GM12878 (cell line): ENCODE measurements around the gene TMEM114. TPM values are rescaled to one million over a fixed set of nuclear protein-coding genes. Genes with fewer than 3 reads are reported as not detected.

ENCODE experiments used
- E4F1 ChIP-seq: fragments of 450-650 bp; IDR thresholded peaks from 2 replicates; pipeline ENCODE4 v1.6.1; 2018; ENCODE audit warnings: borderline replicate concordance, mild to moderate bottlenecking; ENCODE audit not compliant: partially characterized antibody
- FOXK2 ChIP-seq: fragments of 450-650 bp; IDR thresholded peaks from 2 replicates; pipeline ENCODE4 v1.6.1; 2017; ENCODE audit warnings: mild to moderate bottlenecking, moderate library complexity
- KDM1A ChIP-seq: fragments of 200-600 bp; sonication (generic); IDR thresholded peaks from 2 replicates; pipeline ENCODE4 v1.6.1; 2016; ENCODE audit warnings: borderline replicate concordance
- MTA2 ChIP-seq: fragments of 450-650 bp; IDR thresholded peaks from 2 replicates; pipeline ENCODE4 v1.6.1; 2016; ENCODE audit warnings: low read depth, mild to moderate bottlenecking, moderate library complexity
- NFIC ChIP-seq: IDR thresholded peaks from 2 replicates; pipeline ENCODE4 v1.6.1; 2012; ENCODE audit warnings: low read depth, mild to moderate bottlenecking, inconsistent platforms, low read length, moderate library complexity
- NR2C1 ChIP-seq: fragments of 450-650 bp; IDR thresholded peaks from 2 replicates; pipeline ENCODE4 v1.6.1; 2017; ENCODE audit warnings: antibody characterized with exemption, mild to moderate bottlenecking, moderate library complexity
- RELA ChIP-seq: fragments of 450-650 bp; IDR thresholded peaks from 2 replicates; pipeline ENCODE4 v1.8.0; 2014; ENCODE audit warnings: borderline replicate concordance; ENCODE audit not compliant: partially characterized antibody
- SMARCA5 ChIP-seq: fragments of 450-650 bp; IDR thresholded peaks from 2 replicates; pipeline ENCODE4 v1.6.1; 2017; ENCODE audit warnings: mild to moderate bottlenecking
- TCF12 ChIP-seq: IDR thresholded peaks from 2 replicates; pipeline ENCODE4 v1.6.1; 2011; ENCODE audit warnings: low read depth, mild to moderate bottlenecking, low read length
- USF1 ChIP-seq: IDR thresholded peaks from 2 replicates; pipeline ENCODE4 v1.6.1; 2011; ENCODE audit warnings: borderline replicate concordance, low read depth, mild to moderate bottlenecking, moderate library complexity, mixed read lengths, low read length; ENCODE audit not compliant: insufficient read depth; ENCODE audit errors: extremely low read length
- ZBTB4 ChIP-seq: fragments of 450-650 bp; formaldehyde crosslinking; IDR thresholded peaks from 2 replicates; pipeline ENCODE4 v1.4.0; 2022; ENCODE audit warnings: mild to moderate bottlenecking, moderate library complexity
- ZBTB40 ChIP-seq: fragments of 450-650 bp; IDR thresholded peaks from 2 replicates; pipeline ENCODE4 v1.6.1; 2016; ENCODE audit warnings: mild to moderate bottlenecking, moderate library complexity, borderline replicate concordance
- ZNF207 ChIP-seq: fragments of 450-650 bp; IDR thresholded peaks from 2 replicates; pipeline ENCODE4 v1.6.1; 2014; ENCODE audit warnings: antibody characterized with exemption, mild to moderate bottlenecking, borderline replicate concordance
- polyA plus RNA-seq, 11 experiments: library from polyadenylated mRNA; depleted of rRNA in 4 of 11; unstranded in 6 of 11; stranded (reverse) in 5 of 11; fragments of >200 nt; fragmentation: Nextera tagmentation in 4 of 11; fragmentation: Illumina TruSeq in 1 of 11; extraction: Ambion mirVana in 4 of 11; extraction: Trizol in 1 of 11; gene quantifications; 1 replicate in 1 of 11; 2 replicates in 10 of 11; pipeline versions ENCODE4 v1.2.1 to v1.2.3, GENCODE V29; 2011 to 2016; ENCODE audit warnings: inconsistent platforms in 2 of 11, missing spikeins in 2 of 11, low read depth in 1 of 11
- total RNA-seq, 4 experiments: library from RNA; depleted of rRNA in 3 of 4; stranded (reverse); fragments of >200 nt in 3 of 4; fragmentation: Illumina TruSeq in 1 of 4; extraction: Trizol in 1 of 4; gene quantifications; 2 replicates each; pipeline versions ENCODE4 v1.2.1 to v1.2.3, GENCODE V29; 2013 to 2021

Gene TMEM114
- total and polyA plus RNA-seq, 10 of the 15 experiments (the other 5 are each of a cell fraction or from before 2014, with no cell fraction given) = not detected

- TF ChIP-seq ZBTB40 (no peak), MTA2 (no peak), E4F1 (no peak), TCF12 (no peak), USF1 (no peak), KDM1A (no peak), ZBTB4 (CRISPR knock-in tag) (no peak), NR2C1 (no peak), ZNF207 (no peak), FOXK2 (no peak), RELA (no peak), NFIC (no peak), SMARCA5 (no peak)
Measured at GRCh38 chr16:8552487-8553221, 37.7 kb downstream of the TMEM114 start (continued).
